ENCODE results near the gene ASXL3. TPM values are rescaled to one million over a fixed set of nuclear protein-coding genes. Genes with fewer than 3 reads are reported as not detected.

The ASXL3 gene
- polyA plus RNA-seq, 1 donor from 2014 or later: 15.2 TPM

DNA sequence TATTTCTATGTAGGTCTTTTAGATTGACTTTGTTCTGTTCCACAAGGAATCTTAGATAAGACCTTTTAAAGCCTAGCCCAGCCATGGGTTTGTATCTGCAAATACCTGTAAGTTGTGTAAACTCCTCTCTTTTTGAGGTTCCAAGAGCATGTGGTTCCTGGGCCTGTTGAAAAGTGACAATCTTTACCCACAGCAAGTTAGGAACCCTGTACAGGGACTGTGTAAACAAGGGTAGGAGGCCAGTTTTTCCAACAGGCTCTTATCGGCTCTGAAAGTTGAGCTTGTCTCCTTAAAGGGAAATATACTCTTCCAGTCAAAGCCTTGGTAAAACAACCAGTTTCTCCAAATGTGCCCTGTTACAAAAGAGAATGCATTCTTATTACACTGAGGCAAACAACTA lies 15.3 kb upstream of the ASXL3 start:
- Histone ChIP-seq H3K4me2 (ENCODE audit: low read length) (no peak overlapping the region), H3K9me3 (ENCODE audit: low read length) (no peaks in the 10 kb centered on the region), H3K4me3 (ENCODE audit: low read length) (no peak overlapping the region), H3K27ac (ENCODE audit: low read length) (no peak overlapping the region), H3K9me2 (ENCODE audit: insufficient read depth, low read length) (no peaks in the 10 kb centered on the region), H3K9ac (ENCODE audit: low read length) (no peak overlapping the region), H4K20me1 (ENCODE audit: insufficient read depth) (no peaks in the 10 kb centered on the region), H3K36me3 (ENCODE audit: insufficient read depth, low read length) (no peaks in the 10 kb centered on the region), H3K79me2 (replicated peaks; ENCODE audit: insufficient read depth, low read length) (no peaks in the 10 kb centered on the region), H3K27me3 (ENCODE audit: insufficient read depth, low read depth, low read length) (no peaks in the 10 kb centered on the region), H2AFZ (ENCODE audit: low read depth, low read length) (no peak overlapping the region), H3F3A (ENCODE audit: insufficient read depth, low read length, poor library complexity, severe bottlenecking) (no peaks in the 10 kb centered on the region)
- TF ChIP-seq, protein P1, sequence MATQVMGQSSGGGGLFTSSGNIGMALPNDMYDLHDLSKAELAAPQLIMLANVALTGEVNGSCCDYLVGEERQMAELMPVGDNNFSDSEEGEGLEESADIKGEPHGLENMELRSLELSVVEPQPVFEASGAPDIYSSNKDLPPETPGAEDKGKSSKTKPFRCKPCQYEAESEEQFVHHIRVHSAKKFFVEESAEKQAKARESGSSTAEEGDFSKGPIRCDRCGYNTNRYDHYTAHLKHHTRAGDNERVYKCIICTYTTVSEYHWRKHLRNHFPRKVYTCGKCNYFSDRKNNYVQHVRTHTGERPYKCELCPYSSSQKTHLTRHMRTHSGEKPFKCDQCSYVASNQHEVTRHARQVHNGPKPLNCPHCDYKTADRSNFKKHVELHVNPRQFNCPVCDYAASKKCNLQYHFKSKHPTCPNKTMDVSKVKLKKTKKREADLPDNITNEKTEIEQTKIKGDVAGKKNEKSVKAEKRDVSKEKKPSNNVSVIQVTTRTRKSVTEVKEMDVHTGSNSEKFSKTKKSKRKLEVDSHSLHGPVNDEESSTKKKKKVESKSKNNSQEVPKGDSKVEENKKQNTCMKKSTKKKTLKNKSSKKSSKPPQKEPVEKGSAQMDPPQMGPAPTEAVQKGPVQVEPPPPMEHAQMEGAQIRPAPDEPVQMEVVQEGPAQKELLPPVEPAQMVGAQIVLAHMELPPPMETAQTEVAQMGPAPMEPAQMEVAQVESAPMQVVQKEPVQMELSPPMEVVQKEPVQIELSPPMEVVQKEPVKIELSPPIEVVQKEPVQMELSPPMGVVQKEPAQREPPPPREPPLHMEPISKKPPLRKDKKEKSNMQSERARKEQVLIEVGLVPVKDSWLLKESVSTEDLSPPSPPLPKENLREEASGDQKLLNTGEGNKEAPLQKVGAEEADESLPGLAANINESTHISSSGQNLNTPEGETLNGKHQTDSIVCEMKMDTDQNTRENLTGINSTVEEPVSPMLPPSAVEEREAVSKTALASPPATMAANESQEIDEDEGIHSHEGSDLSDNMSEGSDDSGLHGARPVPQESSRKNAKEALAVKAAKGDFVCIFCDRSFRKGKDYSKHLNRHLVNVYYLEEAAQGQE (IDR thresholded peaks at IDR 0.05; ENCODE audit: borderline replicate concordance): no peak
- TF ChIP-seq TAF1 (IDR thresholded peaks at IDR 0.05; ENCODE audit: low read depth) (no peak), SMC3 (conservative IDR thresholded peaks at IDR 0.05; ENCODE audit: poor library complexity) (no peak), RAD21 (conservative IDR thresholded peaks at IDR 0.05) (no peak), MXI1 (conservative IDR thresholded peaks at IDR 0.05; ENCODE audit: poor library complexity, severe bottlenecking) (no peak), POLR2AphosphoS5 (IDR thresholded peaks at IDR 0.05) (no peak), EZH2 (IDR thresholded peaks at IDR 0.05; ENCODE audit: borderline replicate concordance, insufficient read depth, low read length, poor library complexity, severe bottlenecking) (no peak), EP300 (conservative IDR thresholded peaks at IDR 0.05; ENCODE audit: poor library complexity, severe bottlenecking) (no peak)
- TF ChIP-seq, protein P2, sequence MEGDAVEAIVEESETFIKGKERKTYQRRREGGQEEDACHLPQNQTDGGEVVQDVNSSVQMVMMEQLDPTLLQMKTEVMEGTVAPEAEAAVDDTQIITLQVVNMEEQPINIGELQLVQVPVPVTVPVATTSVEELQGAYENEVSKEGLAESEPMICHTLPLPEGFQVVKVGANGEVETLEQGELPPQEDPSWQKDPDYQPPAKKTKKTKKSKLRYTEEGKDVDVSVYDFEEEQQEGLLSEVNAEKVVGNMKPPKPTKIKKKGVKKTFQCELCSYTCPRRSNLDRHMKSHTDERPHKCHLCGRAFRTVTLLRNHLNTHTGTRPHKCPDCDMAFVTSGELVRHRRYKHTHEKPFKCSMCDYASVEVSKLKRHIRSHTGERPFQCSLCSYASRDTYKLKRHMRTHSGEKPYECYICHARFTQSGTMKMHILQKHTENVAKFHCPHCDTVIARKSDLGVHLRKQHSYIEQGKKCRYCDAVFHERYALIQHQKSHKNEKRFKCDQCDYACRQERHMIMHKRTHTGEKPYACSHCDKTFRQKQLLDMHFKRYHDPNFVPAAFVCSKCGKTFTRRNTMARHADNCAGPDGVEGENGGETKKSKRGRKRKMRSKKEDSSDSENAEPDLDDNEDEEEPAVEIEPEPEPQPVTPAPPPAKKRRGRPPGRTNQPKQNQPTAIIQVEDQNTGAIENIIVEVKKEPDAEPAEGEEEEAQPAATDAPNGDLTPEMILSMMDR (IDR thresholded peaks at IDR 0.05; ENCODE audit: poor library complexity, severe bottlenecking): no peak

DNA sequence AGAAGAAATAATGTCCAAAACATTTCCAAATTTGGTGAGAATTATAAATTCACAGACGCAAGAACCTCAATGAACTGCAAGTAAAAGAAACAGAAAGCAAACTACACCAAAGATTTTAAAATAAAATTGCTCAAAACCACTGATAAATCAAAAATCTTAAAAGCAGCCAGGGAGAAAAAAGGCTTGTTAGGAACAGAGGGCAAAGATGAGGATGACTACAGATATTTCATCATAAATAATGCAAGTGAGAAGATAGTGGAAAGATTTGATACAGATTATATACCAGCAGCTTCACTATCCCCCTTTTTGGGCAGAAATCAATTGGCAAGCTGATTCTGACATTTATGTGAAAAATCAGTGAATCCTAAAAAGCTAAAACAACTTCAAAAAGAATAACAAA lies 10.3 kb upstream of the ASXL3 start:
- Histone ChIP-seq H3K36me3 (ENCODE audit: insufficient read depth, low read length) (no peaks in the 10 kb centered on the region), H3K4me2 (ENCODE audit: low read length) (no peak overlapping the region), H3K9me2 (ENCODE audit: insufficient read depth, low read length) (no peaks in the 10 kb centered on the region), H3K27me3 (ENCODE audit: insufficient read depth, low read depth, low read length) (no peaks in the 10 kb centered on the region), H3K9ac (ENCODE audit: low read length) (no peak overlapping the region), H3K79me2 (replicated peaks; ENCODE audit: insufficient read depth, low read length) (no peaks in the 10 kb centered on the region), H3K27ac (ENCODE audit: low read length) (no peak overlapping the region), H3F3A (ENCODE audit: insufficient read depth, low read length, poor library complexity, severe bottlenecking) (no peaks in the 10 kb centered on the region), H2AFZ (ENCODE audit: low read depth, low read length) (no peak overlapping the region), H3K9me3 (ENCODE audit: low read length) (no peaks in the 10 kb centered on the region), H3K4me3 (ENCODE audit: low read length) (no peak overlapping the region), H4K20me1 (ENCODE audit: insufficient read depth) (no peaks in the 10 kb centered on the region)
- TF ChIP-seq SMC3 (conservative IDR thresholded peaks at IDR 0.05; ENCODE audit: poor library complexity) (no peak), TAF1 (IDR thresholded peaks at IDR 0.05; ENCODE audit: low read depth) (no peak), MXI1 (conservative IDR thresholded peaks at IDR 0.05; ENCODE audit: poor library complexity, severe bottlenecking) (no peak), EZH2 (IDR thresholded peaks at IDR 0.05; ENCODE audit: borderline replicate concordance, insufficient read depth, low read length, poor library complexity, severe bottlenecking) (no peak), RAD21 (conservative IDR thresholded peaks at IDR 0.05) (no peak), EP300 (conservative IDR thresholded peaks at IDR 0.05; ENCODE audit: poor library complexity, severe bottlenecking) (no peak), POLR2AphosphoS5 (IDR thresholded peaks at IDR 0.05) (no peak)
- TF ChIP-seq, protein P2 (IDR thresholded peaks at IDR 0.05; ENCODE audit: poor library complexity, severe bottlenecking): no peak
- TF ChIP-seq, protein P1 (IDR thresholded peaks at IDR 0.05; ENCODE audit: borderline replicate concordance): no peak

Measured in neural cell (in vitro differentiated cells).